Left lung (tissue), 10 donors: ENCODE data around the gene ZFAND5. TPM values are rescaled to one million over a fixed set of nuclear protein-coding genes. Genes with fewer than 3 reads are reported as not detected.

ENCODE experiments used
- ATAC-seq: fragments of 200-7000 bp; cut with Tn5 transposase; one replicate; pipeline ENCODE4 v1.9.1; 2020; ENCODE audit warnings: moderate library complexity
- DNase-seq, 4 donors: peaks; one replicate each; pipeline ENCODE4 v3.0.0-alpha.2; 2013 to 2020
- H3K27ac ChIP-seq, 2 donors: fragments of 200-600 bp; sonication (generic) in 1 of 2; one replicate each; pipeline versions ENCODE4 v1.5.0 to v1.8.0; 2020 to 2021
- H3K27me3 ChIP-seq, 2 donors: fragments of 200-600 bp; sonication (generic) in 1 of 2; one replicate each; pipeline versions ENCODE4 v1.5.0 to v1.8.0; 2020 to 2021
- H3K36me3 ChIP-seq, 2 donors: fragments of 200-600 bp; sonication (generic) in 1 of 2; one replicate each; pipeline versions ENCODE4 v1.5.0 to v1.8.0; 2020 to 2021
- H3K4me1 ChIP-seq, 2 donors: fragments of 200-600 bp; one replicate each; pipeline ENCODE4 v1.8.0; 2021
- H3K4me3 ChIP-seq, 2 donors: fragments of 200-600 bp; sonication (generic) in 1 of 2; one replicate each; pipeline versions ENCODE4 v1.5.0 to v1.8.0; 2020 to 2021; ENCODE audit warnings: mild to moderate bottlenecking in 1 of 2
- H3K9me3 ChIP-seq, 2 donors: fragments of 200-600 bp; sonication (generic) in 1 of 2; one replicate each; pipeline versions ENCODE4 v1.5.0 to v1.8.0; 2020 to 2021
- CTCF ChIP-seq, 2 donors: fragments of 200-600 bp; sonication (generic) in 1 of 2; IDR thresholded peaks; one replicate each; pipeline versions ENCODE4 v1.5.0 to v1.8.0; 2021; ENCODE audit warnings: antibody characterized with exemption in 2 of 2
- intact Hi-C, 2 donors: fragments of 100-400 bp; cut with DNase I; formaldehyde crosslinking; loops; one replicate each; pipeline versions ENCODE4 v1.11.2 to v1.14.2; 2022
- polyA plus RNA-seq, 6 donors: library from polyadenylated mRNA; unstranded; fragments of 120-200 nt; gene quantifications; one replicate each; pipeline ENCODE4 v1.2.1, GENCODE V29; 2013; ENCODE audit not compliant: insufficient read length in 6 of 6
- total RNA-seq, 2 donors: library from RNA; stranded (reverse); fragmentation: NEBNext Ultra II Directional; extraction: Animal tissue kit (Norgen Biotek cat#: 25700); gene quantifications; one replicate each; pipeline ENCODE4 v1.2.1, GENCODE V29; 2021
- donor health status: DM: no; HTN: yes; CAD: no.
- donor health status: DM: no; HTN: no; CAD: no.

The ZFAND5 gene
- total and polyA plus RNA-seq, 8 donors = 149 to 215 (median 182) TPM

DNA sequence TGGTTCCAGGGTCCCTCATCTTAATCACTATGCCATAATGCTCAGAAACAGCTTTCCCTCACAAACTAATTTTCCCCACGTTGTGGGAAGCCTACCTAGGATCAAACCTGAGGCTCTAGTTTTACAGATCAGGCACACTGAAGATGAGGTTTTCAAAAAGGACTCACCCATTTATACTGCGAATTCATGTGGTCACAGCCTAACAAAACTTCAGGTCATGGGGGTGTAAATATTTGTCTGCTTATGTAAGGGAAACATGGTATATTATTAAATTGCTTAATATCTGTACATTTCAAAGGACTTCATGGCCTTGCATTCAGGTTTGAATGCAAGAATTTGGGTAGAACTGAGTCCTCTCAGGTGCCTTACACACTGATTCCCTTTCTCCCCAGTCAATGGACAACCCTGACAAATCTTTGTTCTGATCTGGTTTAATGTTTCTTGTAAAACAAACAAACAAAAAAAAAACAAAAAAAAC, 12.1 kb downstream of the ZFAND5 start:
- no peak overlapping the region for H3K27ac ChIP-seq
- peaks cover 17 to 33% of the 10 kb centered on the region in 2 donors for H3K4me1 ChIP-seq
- no peak overlapping the region for H3K4me3 ChIP-seq
- ATAC-seq (no peak), DNase-seq (no peak)
- intact Hi-C loops = loop anchor here in 1 of 2 donors (10.0 kb wide), 1 partner anchor 232 kb away; no protein-coding TSS in a partner anchor
- no peak for TF ChIP-seq CTCF (IDR thresholded peaks at IDR 0.05)
- H3K9me3 ChIP-seq = no peaks in the 10 kb centered on the region
- peaks cover 0 to 60% of the 10 kb centered on the region in 2 donors for H3K36me3 ChIP-seq
- no peaks in the 10 kb centered on the region for H3K27me3 ChIP-seq

DNA sequence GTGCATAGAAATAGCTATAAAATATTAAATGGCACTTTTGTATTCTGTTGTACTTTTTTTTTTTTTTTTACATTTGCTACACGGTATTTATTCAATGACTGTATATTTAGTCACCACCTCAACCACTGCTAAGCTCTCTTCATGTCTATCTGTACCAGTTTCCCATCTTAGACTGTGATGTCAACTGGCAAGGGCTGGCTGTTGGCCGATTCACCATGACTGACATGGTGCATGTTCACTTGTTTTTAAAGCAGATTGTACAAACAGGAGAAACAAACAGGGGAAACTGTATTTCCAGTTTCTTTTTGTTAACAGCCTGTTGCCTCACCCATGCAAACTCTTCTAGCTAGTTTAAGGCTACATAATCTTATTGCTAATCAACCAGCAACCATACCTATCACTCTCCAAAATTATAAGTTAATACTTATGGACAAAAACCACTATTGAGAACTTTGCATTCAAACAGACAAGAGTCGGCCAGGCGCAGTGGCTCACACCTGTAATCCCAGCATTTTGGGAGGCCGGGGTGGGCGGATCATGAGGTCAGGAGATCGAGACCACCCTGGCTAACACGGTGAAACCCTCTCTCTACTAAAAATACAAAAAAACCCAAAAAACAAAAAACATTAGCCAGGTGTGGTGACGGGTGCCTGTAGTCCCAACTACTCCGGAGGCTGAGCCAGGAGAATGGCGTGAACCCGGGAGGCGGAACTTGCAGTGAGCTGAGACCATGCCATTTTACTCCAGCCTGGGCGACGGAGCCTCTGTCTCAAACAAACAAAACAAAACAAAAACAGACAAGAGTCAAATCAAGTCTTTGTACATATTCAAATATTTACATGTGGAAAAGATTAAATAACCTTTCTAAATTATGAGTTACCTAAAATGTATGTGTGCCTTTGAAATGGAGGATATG, 13.2 kb downstream of the ZFAND5 start:
- H3K36me3 ChIP-seq = peaks cover 0 to 52% of the 10 kb centered on the region in 2 donors
- no peaks in the 10 kb centered on the region for H3K27me3 ChIP-seq
- H3K4me1 ChIP-seq = peaks cover 7 to 21% of the 10 kb centered on the region in 2 donors
- H3K9me3 ChIP-seq = no peaks in the 10 kb centered on the region
- no peak overlapping the region for H3K27ac ChIP-seq
- peak; percentile 31 for ATAC-seq
- no peak for TF ChIP-seq CTCF (IDR thresholded peaks at IDR 0.05)
- H3K4me3 ChIP-seq = no peak overlapping the region
- DNase-seq = no peak
- intact Hi-C loops = loop anchor here in 1 of 2 donors (10.0 kb wide), 1 partner anchor 233 kb away; no protein-coding TSS in a partner anchor

DNA sequence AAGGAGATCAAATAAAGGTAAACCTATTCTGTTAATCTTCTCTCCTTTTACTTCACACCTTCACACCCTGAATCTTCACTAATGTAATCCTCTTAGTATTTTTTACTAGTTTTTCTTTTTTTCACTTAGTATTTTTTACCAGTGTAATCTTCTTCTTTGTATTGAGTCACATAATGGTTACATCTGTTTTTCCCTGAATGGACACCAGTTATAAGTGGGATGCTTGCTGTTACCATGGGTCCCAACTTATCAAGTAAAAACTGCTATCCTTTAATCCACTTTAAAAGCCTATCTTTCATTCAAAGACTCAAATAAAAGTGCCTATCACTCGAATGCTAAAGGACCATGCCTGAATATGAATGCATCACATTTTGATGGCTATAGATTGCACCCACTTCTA, 15.1 kb downstream of the ZFAND5 start:
- intact Hi-C loops = loop anchor here in 1 of 2 donors (10.0 kb wide), 1 partner anchor 235 kb away; no protein-coding TSS in a partner anchor
- Histone ChIP-seq H3K9me3 (no peaks in the 10 kb centered on the region), H3K4me1 (peaks cover 0 to 4% of the 10 kb centered on the region in 2 donors), H3K27me3 (no peaks in the 10 kb centered on the region), H3K4me3 (no peak overlapping the region), H3K36me3 (peaks cover 0 to 33% of the 10 kb centered on the region in 2 donors), H3K27ac (no peak overlapping the region)
- DNase-seq (no peak), ATAC-seq (no peak)
- TF ChIP-seq CTCF (IDR thresholded peaks at IDR 0.05) = no peak

DNA sequence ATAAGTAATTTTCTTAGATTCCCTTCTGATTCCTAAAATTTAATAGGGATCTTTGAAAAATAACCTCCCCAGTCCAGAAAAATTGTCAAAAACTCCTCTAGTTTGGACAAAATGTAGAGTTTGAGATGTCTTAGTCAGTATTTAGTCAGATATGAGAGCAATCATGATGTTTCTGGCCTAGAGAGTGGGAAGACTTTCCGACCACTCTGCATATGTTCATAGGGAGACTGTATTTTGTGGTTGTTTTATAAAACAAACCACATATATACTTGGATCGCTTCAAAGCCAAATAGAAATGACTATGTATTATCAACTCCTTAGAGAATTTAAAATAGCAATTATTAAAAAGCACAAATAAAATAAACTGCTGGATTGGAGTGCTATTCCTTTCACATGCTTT, 15.8 kb downstream of the ZFAND5 start:
- Histone ChIP-seq H3K9me3 (no peaks in the 10 kb centered on the region), H3K27ac (no peak overlapping the region), H3K4me1 (no peaks in the 10 kb centered on the region), H3K36me3 (peaks cover 0 to 27% of the 10 kb centered on the region in 2 donors), H3K27me3 (no peaks in the 10 kb centered on the region), H3K4me3 (no peak overlapping the region)
- intact Hi-C loops = no loop called here
- TF ChIP-seq CTCF (IDR thresholded peaks at IDR 0.05) = no peak
- ATAC-seq (no peak), DNase-seq (no peak)

- ATAC-seq (no peak), DNase-seq (no peak)
- Histone ChIP-seq H3K27ac (no peak overlapping the region), H3K4me3 (no peak overlapping the region), H3K27me3 (no peaks in the 10 kb centered on the region), H3K36me3 (no peaks in the 10 kb centered on the region), H3K9me3 (no peaks in the 10 kb centered on the region), H3K4me1 (peaks cover 0 to 6% of the 10 kb centered on the region in 2 donors)
- no peak for TF ChIP-seq CTCF (IDR thresholded peaks at IDR 0.05)
- intact Hi-C loops = no loop called here
These were observed 18.7 kb downstream of the ZFAND5 start for GRCh38 chr9:72346333-72346732.
